ENCODE results near the gene KL.

Gene KL

DNA sequence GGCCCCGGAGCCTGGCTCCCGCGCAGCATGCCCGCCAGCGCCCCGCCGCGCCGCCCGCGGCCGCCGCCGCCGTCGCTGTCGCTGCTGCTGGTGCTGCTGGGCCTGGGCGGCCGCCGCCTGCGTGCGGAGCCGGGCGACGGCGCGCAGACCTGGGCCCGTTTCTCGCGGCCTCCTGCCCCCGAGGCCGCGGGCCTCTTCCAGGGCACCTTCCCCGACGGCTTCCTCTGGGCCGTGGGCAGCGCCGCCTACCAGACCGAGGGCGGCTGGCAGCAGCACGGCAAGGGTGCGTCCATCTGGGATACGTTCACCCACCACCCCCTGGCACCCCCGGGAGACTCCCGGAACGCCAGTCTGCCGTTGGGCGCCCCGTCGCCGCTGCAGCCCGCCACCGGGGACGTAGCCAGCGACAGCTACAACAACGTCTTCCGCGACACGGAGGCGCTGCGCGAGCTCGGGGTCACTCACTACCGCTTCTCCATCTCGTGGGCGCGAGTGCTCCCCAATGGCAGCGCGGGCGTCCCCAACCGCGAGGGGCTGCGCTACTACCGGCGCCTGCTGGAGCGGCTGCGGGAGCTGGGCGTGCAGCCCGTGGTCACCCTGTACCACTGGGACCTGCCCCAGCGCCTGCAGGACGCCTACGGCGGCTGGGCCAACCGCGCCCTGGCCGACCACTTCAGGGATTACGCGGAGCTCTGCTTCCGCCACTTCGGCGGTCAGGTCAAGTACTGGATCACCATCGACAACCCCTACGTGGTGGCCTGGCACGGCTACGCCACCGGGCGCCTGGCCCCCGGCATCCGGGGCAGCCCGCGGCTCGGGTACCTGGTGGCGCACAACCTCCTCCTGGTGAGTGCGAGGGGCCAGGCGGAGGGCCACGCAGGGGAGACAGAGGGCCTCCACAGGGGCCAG, at the start of gene KL:
Gene KL, plus strand, starts transcription at position 10 of the 909 bp plus-strand sequence. Its CDS starts 18 bp downstream, at position 28.
- no peak for DNase-seq

GRCh38 chr13:32967584-32968182, 48.5 kb upstream of the KL start:
- no peak for DNase-seq

- DNase-seq: no peak
These were observed 47.9 kb upstream of the KL start for GRCh38 chr13:32968316-32968715.

- DNase-seq: no peak
These were observed 47.4 kb upstream of the KL start for GRCh38 chr13:32968793-32969192.

- DNase-seq: no peak
These were observed 46.7 kb upstream of the KL start for GRCh38 chr13:32969516-32969941.

- DNase-seq: no peak
These were observed 40.0 kb upstream of the KL start for GRCh38 chr13:32976056-32976805.

DNA sequence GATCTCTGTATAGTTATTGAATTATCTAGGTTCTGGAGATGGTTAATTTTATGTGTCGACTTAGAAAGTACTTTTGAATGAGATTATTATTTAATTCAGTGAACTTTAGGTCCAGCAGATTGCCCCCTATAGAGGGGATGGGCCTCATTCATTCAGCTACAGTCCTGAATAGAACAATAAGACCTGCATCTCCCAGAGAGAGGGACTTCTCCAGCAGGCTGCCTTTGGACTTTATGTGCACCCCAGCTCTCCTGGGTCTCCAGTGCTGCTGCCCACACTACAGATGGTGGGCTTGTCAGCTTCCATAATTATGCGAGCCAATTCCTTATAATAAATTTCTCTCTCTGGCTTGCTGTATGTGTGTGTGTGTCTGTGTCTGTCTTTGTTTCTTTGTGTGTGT, 39.3 kb upstream of the KL start:
- DNase-seq: no peak

DNA sequence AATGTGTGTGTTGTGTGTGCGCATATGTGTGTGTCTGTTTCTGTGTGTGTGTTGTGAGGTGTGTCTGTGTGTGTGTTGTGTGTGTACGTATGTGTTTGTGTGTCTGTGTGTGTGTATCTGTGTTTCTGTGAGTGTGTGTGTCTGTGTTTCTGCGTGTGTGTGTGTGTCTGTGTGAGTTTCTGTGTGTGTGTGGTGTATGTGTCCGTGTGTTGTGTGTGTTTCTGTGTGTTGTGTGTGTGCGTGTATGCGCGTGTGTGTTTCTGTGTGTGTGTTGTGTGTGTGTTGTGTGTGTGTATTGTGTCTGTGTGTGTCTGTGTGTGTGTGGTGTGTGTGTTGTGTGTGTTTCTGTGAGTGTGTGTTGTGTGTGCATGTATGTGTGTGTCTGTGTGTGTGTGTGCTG, 38.9 kb upstream of the KL start:
- DNase-seq: no peak

- DNase-seq: no peak
These were observed 37.9 kb upstream of the KL start for GRCh38 chr13:32978278-32978677.

DNA sequence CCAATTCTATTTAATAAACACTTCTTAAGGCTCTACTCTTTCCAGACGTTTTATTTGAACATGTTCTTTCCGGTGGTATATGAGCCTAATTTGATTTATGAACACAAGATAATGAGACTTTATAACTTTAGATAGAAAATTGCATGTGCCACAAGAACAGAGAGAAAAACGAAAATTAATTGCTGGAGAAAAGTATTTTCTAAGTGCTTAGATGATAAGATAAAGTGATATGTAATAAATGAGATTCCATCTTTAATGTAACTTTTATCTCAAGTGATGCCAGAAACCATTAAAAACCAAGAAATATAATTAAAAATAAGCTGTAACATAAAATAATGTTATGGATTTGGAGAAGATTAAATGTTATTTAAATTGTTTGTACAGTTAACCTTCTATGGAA, 33.2 kb upstream of the KL start:
- no peak for DNase-seq

GRCh38 chr13:32984857-32985626, 31.2 kb upstream of the KL start:
- no peak for DNase-seq

DNA sequence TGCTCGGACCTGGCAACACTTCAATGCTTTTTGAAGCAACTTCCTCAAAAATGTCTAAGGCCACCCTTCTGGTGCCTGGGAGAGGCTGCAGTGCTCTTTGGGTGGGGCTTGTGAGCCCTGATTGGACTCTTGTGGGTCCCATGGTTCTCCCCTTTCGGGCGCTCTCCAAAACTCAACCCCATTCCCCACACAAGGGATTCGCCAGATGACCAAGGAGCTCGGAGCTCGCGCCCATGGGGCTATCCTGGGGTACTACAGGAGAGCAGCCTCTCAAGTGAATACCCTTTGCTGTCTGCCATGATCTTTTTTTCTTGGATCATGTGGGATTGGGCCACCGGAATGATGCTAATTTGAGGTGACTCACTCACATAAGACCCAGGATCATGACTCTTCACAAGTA, 29.7 kb upstream of the KL start:
- no peak for DNase-seq

GRCh38 chr13:32987462-32987861, 28.8 kb upstream of the KL start:
- DNase-seq: no peak

DNA sequence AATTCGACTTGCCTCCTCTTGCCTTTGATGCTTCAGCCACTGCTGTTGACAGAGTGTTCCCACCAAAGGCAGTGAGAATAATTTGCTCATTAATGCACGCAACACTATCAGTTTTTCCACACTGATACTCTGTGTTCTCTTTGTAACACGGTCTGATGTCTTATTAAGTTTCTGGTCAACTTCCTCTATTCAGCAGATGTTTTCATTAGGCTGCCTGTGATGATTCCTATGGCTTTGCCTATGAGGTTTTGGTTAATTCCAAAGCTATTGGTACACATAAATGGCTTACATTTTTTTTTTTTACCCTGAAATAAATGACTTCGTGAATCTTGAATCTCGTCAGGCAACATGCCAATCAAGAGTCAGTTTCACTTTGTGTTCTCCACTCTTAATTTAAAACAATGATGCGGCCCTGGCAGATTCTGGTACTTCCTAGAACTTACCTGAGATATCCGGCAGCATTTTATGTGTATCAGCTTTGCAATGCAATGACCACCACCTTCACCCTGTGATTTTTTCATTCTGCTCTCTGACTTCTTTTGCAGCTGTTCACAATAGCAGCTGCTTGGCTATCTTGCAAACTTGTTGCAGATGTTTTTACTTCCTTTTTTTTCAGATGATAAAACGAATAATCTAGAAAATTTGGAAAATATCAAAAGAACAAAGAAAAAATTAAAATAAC, 27.5 kb upstream of the KL start:
- no peak for DNase-seq

DNA sequence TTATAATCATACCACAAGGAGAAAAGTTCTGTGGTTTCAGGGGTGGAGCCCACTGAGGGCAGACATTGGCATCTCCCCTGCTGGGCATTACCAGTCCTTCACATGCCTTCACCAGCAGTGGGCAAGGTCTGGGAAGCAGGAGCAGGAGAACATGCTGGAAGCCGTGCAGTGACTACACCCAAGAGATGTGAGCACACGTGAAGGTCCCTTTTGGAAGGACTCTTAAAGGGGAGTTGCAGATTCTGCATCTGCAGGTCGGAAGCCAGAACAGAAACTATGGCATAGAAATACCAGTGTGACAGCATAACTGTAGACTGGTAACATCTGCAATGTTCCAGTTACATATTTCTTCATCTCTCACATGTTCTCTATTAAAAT, 26.9 kb upstream of the KL start:
- no peak for DNase-seq

DNA sequence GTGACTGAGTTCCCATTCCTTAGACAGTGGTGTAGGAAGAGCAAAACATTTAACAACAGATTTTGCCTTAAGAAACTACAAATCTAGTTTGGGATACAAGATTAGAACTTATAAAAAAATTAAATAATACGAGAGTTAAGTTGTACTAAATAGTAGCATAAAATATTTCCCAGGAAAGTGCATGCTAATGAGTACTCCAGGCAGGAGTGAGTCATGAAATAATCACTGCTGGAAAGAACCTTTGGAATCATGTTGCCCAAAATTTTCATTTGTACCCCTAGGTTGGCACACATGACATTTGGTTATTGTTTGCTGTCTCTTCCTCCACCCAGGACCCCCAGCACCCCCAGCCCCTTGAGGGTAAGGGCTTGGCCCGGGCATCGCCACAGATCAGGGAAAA, 26.3 kb upstream of the KL start:
- DNase-seq: no peak

GRCh38 chr13:32993145-32993544, 23.1 kb upstream of the KL start:
- DNase-seq: no peak

- no peak for DNase-seq
These were observed 18.8 kb upstream of the KL start for GRCh38 chr13:32997399-32997798.

DNA sequence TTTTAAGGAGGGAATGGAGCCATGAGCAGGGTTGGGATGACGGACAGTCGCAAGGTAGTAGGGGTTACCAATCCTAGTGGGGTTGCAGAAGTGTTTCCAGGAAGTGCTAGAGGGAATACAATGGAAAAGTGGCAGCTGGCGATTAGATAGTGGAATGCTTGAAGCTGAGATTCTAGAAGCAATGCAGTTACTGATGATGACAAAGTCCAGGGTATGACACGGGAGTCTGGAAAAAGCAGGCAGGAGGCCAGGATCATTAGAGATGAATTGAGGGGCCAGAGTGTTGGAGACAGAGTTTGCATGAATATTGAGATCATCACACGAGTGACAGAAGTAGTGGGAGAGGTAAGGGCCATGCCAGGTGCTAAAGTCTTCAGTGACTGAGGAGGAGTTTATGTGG, 17.3 kb upstream of the KL start:
- DNase-seq: no peak

GRCh38 chr13:33000365-33000764, 15.9 kb upstream of the KL start:
- no peak for DNase-seq

GRCh38 chr13:33003458-33004019, 12.7 kb upstream of the KL start:
- DNase-seq: no peak

DNA sequence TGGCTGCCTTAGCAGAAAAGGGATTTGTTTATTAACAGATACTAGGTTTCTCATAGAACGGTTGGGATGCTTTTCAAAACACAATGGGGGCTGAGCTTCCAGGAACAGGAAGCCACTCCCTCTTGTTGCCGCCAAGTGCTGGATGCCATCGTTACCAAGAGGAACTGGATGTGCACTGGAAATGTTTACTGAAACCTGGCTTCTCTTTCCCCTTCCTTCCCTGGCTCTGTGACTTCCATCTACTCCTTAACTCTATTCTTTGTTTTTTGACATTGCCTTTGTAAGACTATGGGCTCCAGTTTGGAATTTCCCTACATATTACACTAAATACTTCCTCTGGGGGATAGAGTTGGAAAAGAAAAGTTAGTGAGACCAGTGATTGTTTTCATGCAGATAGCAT, 11.7 kb upstream of the KL start:
- no peak for DNase-seq
